Measurements from ENCODE around the gene BTRC.

The BTRC gene

DNA sequence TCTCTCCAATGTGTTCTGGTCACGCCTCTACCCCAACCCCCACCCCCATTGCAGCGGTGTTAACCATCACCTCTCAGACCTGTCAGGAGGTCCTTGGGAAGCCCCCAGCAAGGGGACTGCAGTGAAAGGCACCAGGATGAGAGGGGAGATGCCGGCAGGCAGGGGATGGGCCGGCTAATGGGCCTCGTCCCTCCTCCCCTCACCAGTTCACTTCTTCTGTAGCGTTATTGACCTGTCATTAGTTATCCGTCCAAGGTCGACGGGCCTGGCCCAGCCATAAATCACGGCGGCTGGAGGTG is 215.3 kb downstream of the BTRC start:
- no peak overlapping the region for H3K4me3 ChIP-seq (ENCODE audit: low read length)
- no peak for TF ChIP-seq ZNF274 (IDR thresholded peaks at IDR 0.05; ENCODE audit: low read depth, low read length)

DNA sequence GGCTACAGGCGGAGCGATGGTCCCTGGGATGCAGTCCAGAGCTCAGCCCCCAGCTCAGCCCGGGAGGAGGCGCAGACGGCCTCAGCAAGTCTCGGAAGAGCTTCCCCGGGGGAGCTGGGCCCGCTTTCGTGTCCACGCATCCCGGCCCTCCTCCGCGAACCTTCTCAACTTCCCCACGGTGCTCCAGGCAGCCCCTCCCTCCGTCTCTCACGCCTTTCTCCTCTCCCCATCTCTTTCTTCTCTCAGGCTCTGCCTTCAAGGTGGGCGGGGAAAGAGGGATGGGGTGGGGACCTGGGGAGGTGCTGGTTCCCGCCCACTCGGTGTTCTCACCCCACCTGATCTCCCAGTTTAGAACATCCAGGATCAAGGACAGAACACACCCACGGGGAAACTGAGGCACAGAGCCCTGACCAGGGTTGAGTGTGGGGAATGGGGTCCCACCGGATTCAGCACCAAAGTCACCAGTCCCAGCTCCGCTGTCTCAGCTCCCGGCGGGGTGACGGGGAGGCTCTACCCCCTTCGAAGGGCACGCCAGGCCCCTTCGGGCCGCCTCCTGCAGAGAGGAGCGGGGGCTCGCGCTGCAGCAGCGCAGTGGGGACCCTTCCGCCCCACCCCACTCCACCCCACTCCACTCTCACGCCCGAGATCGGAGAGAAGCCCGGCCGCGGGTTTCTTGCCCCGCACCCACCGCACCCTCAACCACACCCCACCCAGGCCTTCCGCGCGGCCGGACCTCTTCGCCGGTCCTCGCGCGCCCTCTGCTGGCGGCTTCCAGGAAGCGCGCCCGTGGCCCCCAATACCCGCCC is 215.9 kb downstream of the BTRC start:
- no peak for TF ChIP-seq ZNF274 (IDR thresholded peaks at IDR 0.05; ENCODE audit: low read depth, low read length)
- H3K4me3 ChIP-seq (ENCODE audit: low read length) = peak overlapping the region; percentile 63

DNA sequence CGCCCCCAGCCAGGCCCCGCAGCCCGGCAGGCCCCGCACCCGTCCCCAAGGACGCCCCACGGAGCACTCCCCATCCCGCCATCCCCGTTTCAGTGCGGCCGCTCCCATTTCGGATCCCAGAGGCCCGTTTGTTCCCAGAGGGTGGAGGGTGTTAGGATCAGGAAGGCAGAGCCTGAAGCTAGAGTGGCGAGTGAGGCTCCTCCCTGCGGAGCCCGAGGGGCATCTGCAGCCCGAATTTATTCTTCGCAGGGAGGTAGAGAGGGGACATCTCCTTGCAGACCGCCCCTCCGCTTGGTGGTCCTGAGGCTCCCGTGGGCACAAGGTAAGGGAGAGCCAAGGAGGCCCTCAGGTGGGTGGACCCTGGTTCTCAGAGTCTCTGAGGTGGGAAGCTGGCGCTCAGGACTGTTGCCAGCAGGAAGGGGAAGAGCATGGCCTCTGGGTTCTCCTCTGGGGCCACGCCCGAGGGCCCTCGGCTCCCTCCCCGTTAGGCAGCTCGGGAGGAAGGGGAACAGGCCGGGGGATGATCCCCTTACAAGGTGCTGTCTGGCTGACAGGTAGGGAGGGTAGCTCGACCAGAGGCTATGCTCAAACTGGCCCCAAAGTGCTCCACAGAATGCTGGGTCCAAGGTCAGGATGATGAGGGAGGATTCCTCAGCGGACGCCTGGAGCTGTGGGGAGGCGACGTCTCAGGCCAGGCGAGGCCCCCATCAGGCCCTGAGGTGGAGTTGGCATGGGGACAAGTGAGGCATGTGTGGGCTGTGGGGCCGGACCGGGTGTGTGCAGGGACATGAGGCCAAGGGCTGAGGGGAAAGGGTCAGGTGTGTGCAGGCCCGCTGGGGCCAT is 216.7 kb downstream of the BTRC start:
- H3K4me3 ChIP-seq (ENCODE audit: low read length) = peak overlapping the region; percentile 11; the same call in 1 of the 2 replicates
- no peak for TF ChIP-seq ZNF274 (IDR thresholded peaks at IDR 0.05; ENCODE audit: low read depth, low read length)

DNA sequence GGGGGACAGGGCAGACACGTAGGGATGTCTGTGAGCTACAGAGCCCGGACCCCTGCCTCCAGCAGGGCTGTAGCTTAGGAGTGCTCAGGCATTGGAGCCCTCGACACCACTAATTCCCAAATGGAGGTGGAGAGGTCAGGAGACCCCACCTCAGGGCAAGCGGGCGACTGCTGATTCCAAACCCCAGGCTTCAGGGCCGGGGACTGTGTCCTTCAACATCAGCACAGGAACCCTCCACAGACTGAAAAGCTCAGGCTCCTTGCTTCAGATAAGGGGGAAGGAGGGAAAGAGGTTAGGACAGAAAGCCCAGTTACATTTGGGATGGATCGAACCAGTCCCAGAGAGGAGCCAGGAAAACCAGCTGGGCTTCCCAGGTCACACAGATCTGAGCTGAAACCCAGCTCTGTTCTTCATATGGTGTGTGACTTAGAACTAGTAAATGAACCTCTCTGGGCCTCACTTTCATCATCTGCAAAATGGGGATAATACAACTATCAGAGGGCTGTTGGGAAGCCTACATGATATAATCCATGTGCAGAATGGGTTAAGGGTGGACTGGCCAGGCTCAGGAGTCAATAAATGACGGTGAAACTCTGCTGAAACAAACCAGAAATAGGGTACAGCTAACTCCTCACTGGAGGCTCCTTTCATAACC is 217.4 kb downstream of the BTRC start:
- no peak overlapping the region for H3K4me3 ChIP-seq (ENCODE audit: low read length)
- no peak for TF ChIP-seq ZNF274 (IDR thresholded peaks at IDR 0.05; ENCODE audit: low read depth, low read length)

DNA sequence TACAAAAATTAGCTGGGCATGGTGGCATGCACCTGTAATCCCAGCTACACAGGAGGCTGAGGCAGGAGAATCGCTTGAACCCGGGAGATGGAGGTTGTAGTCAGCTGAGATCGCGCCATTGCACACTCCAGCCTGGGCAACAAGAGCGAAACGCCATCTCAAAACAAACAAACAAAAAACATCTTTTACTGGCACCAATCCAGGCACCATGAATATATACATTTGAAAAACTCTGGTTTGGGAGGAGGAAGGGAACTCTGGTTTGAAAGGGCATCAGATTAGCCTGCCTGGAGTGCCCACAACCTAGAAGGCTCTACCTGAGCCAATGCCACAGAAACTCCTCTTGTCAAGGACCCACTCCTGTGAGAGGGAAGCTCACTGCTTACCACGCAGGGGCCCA is 218.2 kb downstream of the BTRC start:
- no peak for TF ChIP-seq ZNF274 (IDR thresholded peaks at IDR 0.05; ENCODE audit: low read depth, low read length)

DNA sequence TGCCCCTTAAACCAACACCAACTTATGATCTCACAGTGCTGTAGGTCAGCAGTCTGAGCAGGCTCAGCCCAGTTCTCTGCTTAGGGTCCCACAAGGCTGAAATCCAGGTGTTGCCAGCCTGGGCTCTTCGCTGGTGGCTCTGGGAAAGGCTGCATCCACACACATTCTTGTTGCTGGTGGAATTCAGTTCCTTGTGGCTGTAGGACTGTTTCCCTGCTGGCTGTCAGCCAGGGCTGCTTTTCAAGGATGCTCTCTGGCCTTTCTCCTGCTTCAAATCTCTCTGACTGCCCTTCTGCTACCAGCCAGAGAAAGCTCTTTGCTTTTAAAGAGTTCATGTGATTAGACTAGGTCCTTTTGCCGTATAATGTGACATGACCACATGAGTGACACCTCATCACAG is 218.8 kb downstream of the BTRC start:
- no peak for TF ChIP-seq ZNF274 (IDR thresholded peaks at IDR 0.05; ENCODE audit: low read depth, low read length)
- H3K4me3 ChIP-seq (ENCODE audit: low read length) = no peak overlapping the region

More for the DNA sequence above, 218.2 kb downstream of the BTRC start:
- H3K4me3 ChIP-seq (ENCODE audit: low read length) = no peak overlapping the region

DNA sequence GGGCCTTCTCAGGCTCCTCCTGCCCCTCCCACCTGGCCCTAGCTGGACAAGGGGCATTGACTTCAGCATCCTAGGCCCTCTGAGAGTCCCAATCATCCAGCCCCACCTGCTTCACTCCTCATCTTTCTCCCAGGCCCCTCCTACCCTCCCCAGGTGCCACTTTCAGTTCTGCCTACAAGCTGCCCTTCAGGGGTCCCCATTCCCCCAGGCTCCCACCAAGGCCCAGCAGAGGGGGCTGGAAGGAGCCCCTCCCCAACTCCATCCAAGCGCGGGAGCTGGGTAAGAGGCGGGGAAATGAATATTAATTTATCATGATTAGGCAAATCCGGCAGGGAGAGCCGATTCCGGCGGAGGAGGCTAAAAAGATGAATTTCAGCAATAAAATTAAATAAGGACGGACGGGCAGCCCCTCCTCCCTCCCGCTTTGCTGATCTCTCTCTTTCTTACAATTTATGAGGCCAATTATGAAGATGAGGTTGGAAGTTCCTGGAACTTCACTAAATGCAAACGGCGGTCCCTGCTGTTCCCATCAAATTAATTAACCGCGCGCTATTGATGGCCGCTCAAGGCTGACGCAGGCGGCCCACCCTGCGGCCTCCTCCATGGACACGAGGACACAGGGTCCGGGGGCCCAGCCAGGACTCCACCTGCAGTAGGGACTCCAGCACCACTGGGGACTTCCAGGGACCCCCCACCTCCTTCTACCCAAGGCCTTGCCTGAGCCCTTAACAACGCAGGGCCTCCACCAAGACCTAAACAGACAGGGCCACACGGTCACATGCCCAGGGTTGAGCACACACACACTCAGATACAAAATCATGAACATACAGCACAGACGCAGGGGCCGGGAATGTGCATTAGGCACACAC is 220.2 kb downstream of the BTRC start:
- H3K4me3 ChIP-seq (ENCODE audit: low read length) = no peak overlapping the region
- TF ChIP-seq ZNF274 (IDR thresholded peaks at IDR 0.05; ENCODE audit: low read depth, low read length) = no peak

DNA sequence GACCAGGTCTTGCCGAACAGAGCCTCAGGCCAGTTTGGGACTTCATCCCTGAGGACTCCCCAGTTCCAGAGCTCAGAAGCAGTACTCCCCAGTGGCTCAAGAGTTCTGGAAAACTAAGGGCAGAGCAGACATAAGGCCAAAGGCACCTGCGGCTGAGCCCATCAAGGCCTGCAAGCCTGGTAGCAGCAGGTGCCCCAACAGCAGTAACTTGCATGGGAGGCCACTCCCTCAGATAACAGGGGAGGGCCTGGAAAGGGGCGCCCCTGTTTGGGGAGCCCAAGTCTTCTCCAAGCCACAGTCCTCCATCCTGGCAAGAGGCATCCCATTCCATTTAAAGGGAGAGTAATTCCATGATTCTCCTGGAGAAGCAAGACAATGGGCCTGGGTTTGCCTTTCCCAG is 221.1 kb downstream of the BTRC start:
- no peak for TF ChIP-seq ZNF274 (IDR thresholded peaks at IDR 0.05; ENCODE audit: low read depth, low read length)
- no peak overlapping the region for H3K4me3 ChIP-seq (ENCODE audit: low read length)

DNA sequence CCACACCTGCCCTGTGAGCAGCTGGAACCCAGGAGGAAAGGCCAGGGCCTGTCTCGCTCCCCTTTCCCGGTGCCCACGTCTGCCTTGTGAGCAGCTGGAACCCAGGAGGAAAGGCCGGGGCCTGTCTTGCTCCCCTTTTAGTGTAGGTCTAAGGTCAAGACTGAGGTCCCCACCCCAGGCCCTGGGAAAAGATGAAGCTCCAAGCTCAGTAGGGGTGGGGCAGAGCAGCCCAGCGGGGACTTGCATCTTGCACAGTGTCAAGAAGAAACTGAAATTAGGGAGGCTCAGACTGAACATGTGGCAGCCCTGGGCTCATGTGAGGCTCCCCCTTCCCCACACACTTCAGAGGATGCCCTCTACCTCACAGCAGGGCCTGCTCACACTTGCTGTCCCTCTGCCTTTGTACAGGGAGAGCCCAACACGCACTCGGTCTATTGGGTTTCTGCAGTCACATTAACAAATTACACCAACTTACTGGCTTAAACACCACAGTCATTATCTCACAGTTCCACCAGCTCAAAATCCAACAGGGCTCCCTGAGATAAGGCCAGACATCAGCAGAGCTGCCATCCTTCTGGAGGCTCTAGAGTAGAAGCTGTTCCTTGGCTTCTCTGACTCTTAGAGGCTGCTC is 221.7 kb downstream of the BTRC start:
- no peak for TF ChIP-seq ZNF274 (IDR thresholded peaks at IDR 0.05; ENCODE audit: low read depth, low read length)
- no peak overlapping the region for H3K4me3 ChIP-seq (ENCODE audit: low read length)

DNA sequence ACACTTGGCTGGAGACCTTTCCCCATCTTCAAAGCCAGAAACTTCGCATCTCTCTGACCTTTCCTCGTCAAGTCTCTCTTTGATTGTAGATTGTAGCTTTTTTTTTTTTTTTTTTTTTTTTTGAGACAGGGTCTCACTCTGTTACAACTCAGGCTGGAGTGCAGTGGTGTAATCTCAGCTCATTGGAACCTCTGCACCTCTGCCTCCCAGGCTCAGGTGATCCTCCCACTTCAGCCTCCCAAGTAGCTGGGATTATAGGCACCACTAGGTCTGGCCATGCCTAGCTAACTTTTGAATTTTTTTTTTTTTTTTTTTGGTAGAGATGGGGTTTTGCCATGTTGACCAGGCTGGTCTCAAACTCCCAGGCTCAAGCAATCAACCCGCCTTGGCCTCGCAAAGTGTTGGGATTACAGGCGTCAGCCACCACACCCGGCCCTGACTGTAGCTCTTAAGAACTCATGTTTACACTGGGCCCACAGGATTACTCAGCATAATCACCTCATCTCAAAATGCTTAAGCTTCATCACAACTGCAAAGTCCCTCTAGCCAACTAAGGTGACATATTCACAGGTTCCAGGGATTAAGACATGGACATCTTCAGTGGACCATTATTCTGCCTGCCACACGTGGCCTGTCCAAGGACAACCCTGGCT is 222.4 kb downstream of the BTRC start:
- TF ChIP-seq ZNF274 (IDR thresholded peaks at IDR 0.05; ENCODE audit: low read depth, low read length) = no peak
- H3K4me3 ChIP-seq (ENCODE audit: low read length) = no peak overlapping the region

DNA sequence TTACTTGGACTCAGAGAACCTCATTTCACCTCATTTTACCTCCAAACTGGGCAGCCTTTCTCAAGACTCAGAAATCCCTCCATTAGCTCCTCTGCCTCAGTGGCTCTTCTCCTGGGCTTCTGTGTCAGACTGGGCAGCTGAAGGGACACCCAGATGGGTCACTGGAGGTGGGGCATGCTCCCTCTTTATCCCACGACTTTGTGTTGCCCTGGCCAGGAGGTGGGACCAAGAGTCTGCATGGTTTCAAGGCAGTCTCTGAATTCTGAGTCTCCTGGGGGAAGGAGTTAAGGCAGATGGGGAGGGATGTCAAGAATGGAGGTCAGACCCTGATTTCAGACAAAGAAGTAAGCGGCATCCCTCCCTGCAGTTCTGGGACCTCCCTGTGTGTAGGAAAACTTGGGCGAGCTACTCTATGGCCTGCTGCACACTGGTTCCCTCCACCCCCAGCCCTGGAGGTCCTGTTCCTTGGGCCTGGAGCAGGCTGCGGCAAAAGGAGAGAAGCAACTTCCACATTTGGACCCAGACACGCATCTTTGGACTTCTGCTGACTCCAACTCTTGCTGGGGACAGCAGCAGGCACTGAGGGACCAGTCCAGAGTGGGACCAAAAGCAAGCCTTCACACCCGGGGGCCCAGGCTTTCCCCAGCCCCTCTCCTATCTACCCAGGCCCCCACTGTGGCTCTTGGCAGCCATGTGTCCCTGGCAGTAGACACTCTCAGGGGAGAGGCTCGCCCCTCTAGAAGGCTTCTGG is 223.3 kb downstream of the BTRC start:
- TF ChIP-seq ZNF274 (IDR thresholded peaks at IDR 0.05; ENCODE audit: low read depth, low read length) = no peak
- H3K4me3 ChIP-seq (ENCODE audit: low read length) = no peak overlapping the region

DNA sequence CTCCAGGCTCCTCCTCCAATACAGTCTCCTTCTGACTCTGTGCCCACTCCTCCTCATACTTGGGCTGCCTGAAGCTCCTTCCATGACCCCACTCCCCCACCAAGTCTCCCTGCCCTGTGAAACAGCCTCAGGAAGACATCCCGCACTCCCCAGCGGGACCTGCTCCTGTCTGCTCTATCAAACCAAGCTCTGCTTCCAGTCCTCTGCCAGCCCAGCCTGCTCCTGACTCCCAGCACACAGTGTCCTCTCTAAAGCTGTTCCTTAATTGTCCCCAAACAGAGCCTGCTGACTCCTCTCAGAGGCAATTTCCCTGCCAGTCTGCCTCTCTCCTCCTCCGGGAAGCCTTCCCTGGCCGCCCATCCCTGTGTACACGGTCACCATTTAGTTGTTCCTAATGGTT is 224.2 kb downstream of the BTRC start:
- H3K4me3 ChIP-seq (ENCODE audit: low read length) = no peak overlapping the region
- TF ChIP-seq ZNF274 (IDR thresholded peaks at IDR 0.05; ENCODE audit: low read depth, low read length) = no peak

All from GM08714 (cell line).